Measurements from ENCODE around the gene SACM1L.

GRCh38 chr3:45772341-45773035 lies 83.3 kb downstream of the SACM1L start:
- no peak for TF ChIP-seq EZH2phosphoT487 (IDR thresholded peaks at IDR 0.05; ENCODE audit: low read length)
- no peak for TF ChIP-seq EZH2 (optimal IDR thresholded peaks at IDR 0.05; ENCODE audit: low read depth, low read length)
- TF ChIP-seq CTCF (IDR thresholded peaks at IDR 0.05; ENCODE audit: low read length) = no peak

All from MM.1S (cell line).